ENCODE data around the gene HSD17B7. TPM values are rescaled to one million over a fixed set of nuclear protein-coding genes. Genes with fewer than 3 reads are reported as not detected.

HSD17B7 gene
- total and polyA plus RNA-seq, 2 donors (not counting 1 experiment from before 2014, with no cell fraction given) = 19.8 to 50.4 TPM

- TF ChIP-seq CTCF (conservative IDR thresholded peaks at IDR 0.05 in 1 of 2, IDR thresholded peaks at IDR 0.05 in 1 of 2; ENCODE audit: low read depth in 1 of 2, low read length in 2 of 2) (no peak), EZH2 (IDR thresholded peaks at IDR 0.05; ENCODE audit: low read length, missing control alignments) (no peak)
- Histone ChIP-seq H3K36me3 (ENCODE audit: control insufficient read depth, insufficient read depth, low read length) (no peaks in the 10 kb centered on the region), H3K79me2 (ENCODE audit: control insufficient read depth, insufficient read depth, low read length) (no peaks in the 10 kb centered on the region), H2AFZ (ENCODE audit: low read length) (no peak overlapping the region), H3K4me3 (replicated peaks in 1 of 4; ENCODE audit: control extremely low read depth in 1 of 4, insufficient read depth in 1 of 4, low read depth in 3 of 4, low read length in 4 of 4) (no peak overlapping the region), H3K9ac (ENCODE audit: insufficient read depth, low read length) (no peak overlapping the region), H3K9me3 (ENCODE audit: control insufficient read depth, insufficient read depth, low read depth, low read length) (no peaks in the 10 kb centered on the region), H3K4me1 (ENCODE audit: control insufficient read depth, extremely low read depth, insufficient read depth, low read length) (no peaks in the 10 kb centered on the region), H3K27ac (ENCODE audit: insufficient read depth, low read length) (no peak overlapping the region), H3K4me2 (ENCODE audit: extremely low read depth, insufficient read depth, low read length) (no peak overlapping the region), H4K20me1 (ENCODE audit: control insufficient read depth, extremely low read depth, insufficient read depth, low read length) (no peaks in the 10 kb centered on the region), H3K27me3 (ENCODE audit: control insufficient read depth, insufficient read depth, low read length) (peaks cover 2% of the 10 kb centered on the region)
- DNase-seq (ENCODE audit: low read depth in 2 of 2) = no peak
Measured at GRCh38 chr1:162829268-162829667, 38.8 kb downstream of the HSD17B7 start.

DNA sequence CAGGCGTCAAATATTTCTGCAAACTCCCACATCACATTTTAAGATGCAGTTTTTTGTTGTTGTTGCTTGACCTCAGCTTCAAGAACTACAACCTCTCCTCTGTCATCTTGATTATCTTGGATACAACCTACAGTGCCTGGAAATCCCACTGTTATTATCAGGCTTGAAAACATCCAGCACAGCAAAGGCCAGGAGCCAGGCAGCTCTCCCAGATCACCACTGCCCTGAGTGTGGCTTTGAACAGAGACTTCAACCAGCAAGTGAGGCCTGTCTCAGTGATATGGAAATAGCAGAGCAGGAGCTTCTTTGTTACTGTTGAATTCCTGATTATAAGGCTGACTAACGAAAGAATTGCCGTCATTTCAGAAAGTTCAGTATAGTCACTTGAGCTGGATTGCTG is 42.0 kb downstream of the HSD17B7 start:
- Histone ChIP-seq H3K4me3 (replicated peaks in 1 of 4; ENCODE audit: control extremely low read depth in 1 of 4, insufficient read depth in 1 of 4, low read depth in 3 of 4, low read length in 4 of 4) (no peak overlapping the region), H3K36me3 (ENCODE audit: control insufficient read depth, insufficient read depth, low read length) (no peaks in the 10 kb centered on the region), H3K4me2 (ENCODE audit: extremely low read depth, insufficient read depth, low read length) (no peak overlapping the region), H4K20me1 (ENCODE audit: control insufficient read depth, extremely low read depth, insufficient read depth, low read length) (no peaks in the 10 kb centered on the region), H3K27ac (ENCODE audit: insufficient read depth, low read length) (no peak overlapping the region), H2AFZ (ENCODE audit: low read length) (no peak overlapping the region), H3K4me1 (ENCODE audit: control insufficient read depth, extremely low read depth, insufficient read depth, low read length) (no peaks in the 10 kb centered on the region), H3K27me3 (ENCODE audit: control insufficient read depth, insufficient read depth, low read length) (peaks cover 2% of the 10 kb centered on the region), H3K9ac (ENCODE audit: insufficient read depth, low read length) (no peak overlapping the region), H3K79me2 (ENCODE audit: control insufficient read depth, insufficient read depth, low read length) (no peaks in the 10 kb centered on the region), H3K9me3 (ENCODE audit: control insufficient read depth, insufficient read depth, low read depth, low read length) (no peaks in the 10 kb centered on the region)
- no peak for TF ChIP-seq CTCF (conservative IDR thresholded peaks at IDR 0.05 in 1 of 2, IDR thresholded peaks at IDR 0.05 in 1 of 2; ENCODE audit: low read depth in 1 of 2, low read length in 2 of 2)
- TF ChIP-seq EZH2 (IDR thresholded peaks at IDR 0.05; ENCODE audit: low read length, missing control alignments) = no peak
- DNase-seq (ENCODE audit: low read depth in 2 of 2) = no peak

DNA sequence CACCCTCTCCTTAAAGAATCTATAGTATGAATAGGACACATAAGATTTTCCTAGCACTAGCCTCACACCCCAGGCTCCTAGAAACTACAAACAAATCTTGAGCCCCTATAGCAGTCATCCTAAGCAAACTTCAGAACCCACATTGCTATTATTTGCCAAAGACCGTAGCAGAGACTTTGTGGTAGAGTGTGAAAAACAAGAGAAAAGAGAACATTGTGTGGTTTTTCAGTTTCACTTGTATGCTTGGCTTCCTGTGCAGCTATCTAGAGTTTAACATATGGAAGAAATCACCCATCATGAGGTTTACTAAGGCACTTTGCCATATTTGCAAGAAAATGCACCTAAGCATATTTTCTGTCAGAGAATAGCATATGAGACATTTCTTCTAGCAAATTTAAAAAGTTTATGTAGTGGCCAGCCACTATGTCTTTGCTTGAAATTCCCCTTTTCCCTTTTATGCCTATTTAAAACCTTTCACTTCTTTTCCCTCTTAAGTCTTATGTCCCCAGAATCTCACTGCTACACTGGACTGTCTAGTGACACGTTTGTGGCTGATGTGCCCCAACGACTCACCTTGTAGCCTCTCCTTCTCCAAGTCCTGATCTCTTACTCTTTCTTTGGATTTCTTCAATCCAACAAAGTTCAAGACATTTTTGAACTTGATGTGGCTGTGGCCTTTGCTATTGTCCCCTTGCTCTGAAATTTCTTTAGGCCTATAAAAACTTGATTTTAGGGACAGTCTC is 44.8 kb downstream of the HSD17B7 start:
- Histone ChIP-seq H3K9me3 (ENCODE audit: control insufficient read depth, insufficient read depth, low read depth, low read length) (no peaks in the 10 kb centered on the region), H2AFZ (ENCODE audit: low read length) (no peak overlapping the region), H3K4me3 (replicated peaks in 1 of 4; ENCODE audit: control extremely low read depth in 1 of 4, insufficient read depth in 1 of 4, low read depth in 3 of 4, low read length in 4 of 4) (no peak overlapping the region), H3K27ac (ENCODE audit: insufficient read depth, low read length) (no peak overlapping the region), H3K27me3 (ENCODE audit: control insufficient read depth, insufficient read depth, low read length) (no peaks in the 10 kb centered on the region), H3K9ac (ENCODE audit: insufficient read depth, low read length) (no peak overlapping the region), H3K79me2 (ENCODE audit: control insufficient read depth, insufficient read depth, low read length) (no peaks in the 10 kb centered on the region), H3K36me3 (ENCODE audit: control insufficient read depth, insufficient read depth, low read length) (no peaks in the 10 kb centered on the region), H4K20me1 (ENCODE audit: control insufficient read depth, extremely low read depth, insufficient read depth, low read length) (no peaks in the 10 kb centered on the region), H3K4me2 (ENCODE audit: extremely low read depth, insufficient read depth, low read length) (no peak overlapping the region), H3K4me1 (ENCODE audit: control insufficient read depth, extremely low read depth, insufficient read depth, low read length) (no peaks in the 10 kb centered on the region)
- peak in 1 of 2 donors; percentile 62 for DNase-seq (ENCODE audit: low read depth in 2 of 2)
- no peak for TF ChIP-seq CTCF (conservative IDR thresholded peaks at IDR 0.05 in 1 of 2, IDR thresholded peaks at IDR 0.05 in 1 of 2; ENCODE audit: low read depth in 1 of 2, low read length in 2 of 2)
- TF ChIP-seq EZH2 (IDR thresholded peaks at IDR 0.05; ENCODE audit: low read length, missing control alignments) = no peak
